HepG2 (cell line): ENCODE measurements around the gene SLC7A6OS. TPM values are rescaled to one million over a fixed set of nuclear protein-coding genes. Genes with fewer than 3 reads are reported as not detected.

Experiments
- ASH2L ChIP-seq: fragments of 300-600, 200-600 bp; sonication (generic); IDR thresholded peaks from 2 replicates; pipeline ENCODE4 v1.7.0; 2017; ENCODE audit warnings: low read depth, mild to moderate bottlenecking, moderate library complexity, mixed read lengths, low read length; ENCODE audit not compliant: insufficient read length
- DBP ChIP-seq: sonication (generic); formaldehyde crosslinking; IDR thresholded peaks from 2 replicates; pipeline ENCODE4 v1.4.0; 2020; ENCODE audit warnings: missing genetic modification reagents; ENCODE audit errors: not compliant biosample characterization
- GFI1 ChIP-seq: sonication (generic); formaldehyde crosslinking; IDR thresholded peaks from 2 replicates; pipeline ENCODE4 v1.5.0; 2020; ENCODE audit warnings: missing genetic modification reagents, mild to moderate bottlenecking, borderline replicate concordance
- HMG20A ChIP-seq: IDR thresholded peaks from 2 replicates; pipeline ENCODE4 v1.6.1; 2016; ENCODE audit warnings: borderline replicate concordance
- KAT8 ChIP-seq: IDR thresholded peaks from 2 replicates; pipeline ENCODE4 v1.6.1; 2016; ENCODE audit warnings: missing genetic modification reagents, missing compliant biosample characterization
- MEF2D ChIP-seq: sonication (generic); formaldehyde crosslinking; IDR thresholded peaks from 2 replicates; pipeline ENCODE4 v1.5.1; 2020; ENCODE audit warnings: mild to moderate bottlenecking, missing genetic modification reagents
- RFXAP ChIP-seq: sonication (generic); formaldehyde crosslinking; IDR thresholded peaks from 2 replicates; pipeline ENCODE4 v1.4.0; 2020; ENCODE audit warnings: missing genetic modification reagents, borderline replicate concordance
- TP53 ChIP-seq: sonication (generic); formaldehyde crosslinking; conservative IDR thresholded peaks from 2 replicates; pipeline ENCODE4 v1.4.0; 2020; ENCODE audit warnings: missing genetic modification reagents
- ZBTB7A ChIP-seq: sonication (generic); formaldehyde crosslinking; IDR thresholded peaks from 2 replicates; pipeline ENCODE4 v1.8.0; 2022; ENCODE audit warnings: mild to moderate bottlenecking, missing genetic modification reagents
- ZMYM3 ChIP-seq: sonication (generic); formaldehyde crosslinking; IDR thresholded peaks from 2 replicates; pipeline ENCODE4 v1.5.1; 2020; ENCODE audit warnings: mild to moderate bottlenecking, missing genetic modification reagents
- ZNF629 ChIP-seq: sonication (generic); formaldehyde crosslinking; conservative IDR thresholded peaks from 2 replicates; pipeline ENCODE4 v1.5.0; 2020; ENCODE audit warnings: missing genetic modification reagents
- ZNF709 ChIP-seq: sonication (generic); formaldehyde crosslinking; IDR thresholded peaks from 2 replicates; pipeline ENCODE4 v1.5.0; 2020; ENCODE audit warnings: mild to moderate bottlenecking, missing genetic modification reagents
- polyA plus RNA-seq, 8 experiments: library from polyadenylated mRNA; depleted of rRNA in 3 of 8; stranded (reverse) in 7 of 8; unstranded in 1 of 8; fragments of >200 nt; fragmentation: Illumina TruSeq in 4 of 8; extraction: Trizol in 4 of 8; gene quantifications; 2 replicates each; pipeline versions ENCODE4 v1.2.1 to v1.2.3, GENCODE V29; 2011 to 2016; ENCODE audit warnings: low read depth in 4 of 8, missing spikeins in 1 of 8, mixed read lengths in 1 of 8; ENCODE audit not compliant: insufficient read depth in 1 of 8
- total RNA-seq, 5 experiments: library from RNA; depleted of rRNA; stranded (reverse); fragments of >200 nt; fragmentation: Illumina TruSeq; extraction: Trizol; gene quantifications; 2 replicates each; pipeline ENCODE4 v1.2.3, GENCODE V29; 2016; ENCODE audit warnings: low read depth in 1 of 5
- TF ChIP-seq, protein P1 (sequence below): sonication (generic); IDR thresholded peaks from 2 replicates; pipeline ENCODE4 v1.6.1; 2016; ENCODE audit warnings: low read depth, borderline replicate concordance
- TF ChIP-seq, protein P2 (sequence below): sonication (generic); formaldehyde crosslinking; IDR thresholded peaks from 2 replicates; pipeline ENCODE4 v1.4.0; 2020; ENCODE audit warnings: mild to moderate bottlenecking, missing genetic modification reagents
- TF ChIP-seq, protein P3 (sequence below), 2 experiments: sonication (generic) in 1 of 2; formaldehyde crosslinking in 1 of 2; IDR thresholded peaks; 2 replicates each; pipeline versions ENCODE4 v1.4.0 to v1.6.1; 2016 to 2020; ENCODE audit warnings: borderline replicate concordance in 1 of 2, low read depth in 1 of 2, mild to moderate bottlenecking in 1 of 2, missing genetic modification reagents in 1 of 2

The SLC7A6OS gene
- total and polyA plus RNA-seq, 2 of the 13 experiments (the other 11 are each of a cell fraction or from before 2014, with no cell fraction given): 11.2 to 21.5 TPM

DNA sequence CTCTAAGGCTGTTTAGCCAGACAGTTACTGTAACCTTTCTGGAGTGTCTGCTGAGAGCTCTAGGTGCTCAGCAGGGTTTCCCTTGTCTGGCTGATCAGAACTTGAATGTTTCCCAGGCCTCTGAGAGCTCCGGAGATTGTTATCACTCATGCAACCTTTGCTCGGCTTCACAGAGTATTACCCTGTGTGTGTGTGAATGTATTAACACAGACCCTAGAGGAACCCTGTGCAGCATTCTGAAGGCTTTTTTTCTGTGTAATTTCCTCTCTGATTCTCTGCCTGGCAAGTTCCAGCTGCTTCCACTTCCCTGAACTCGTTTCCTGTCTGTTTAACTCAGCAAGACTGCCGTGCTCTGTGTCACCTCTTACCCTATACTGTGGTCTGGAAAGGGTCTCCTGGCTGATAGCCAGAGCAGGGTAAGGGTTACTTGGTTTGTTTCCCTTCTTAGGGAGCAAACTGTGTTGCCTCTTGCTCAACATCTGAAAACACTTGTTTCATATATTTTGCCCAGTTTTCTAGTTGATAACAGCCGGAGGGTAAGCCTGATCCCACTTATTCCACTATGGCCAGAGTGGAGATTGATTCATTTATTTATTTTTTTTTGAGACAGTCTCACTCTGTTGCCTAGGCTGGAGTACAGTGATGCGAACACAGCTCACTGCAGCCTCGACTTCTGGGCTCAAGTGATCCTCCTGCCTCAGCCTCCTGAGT, 21.8 kb upstream of the SLC7A6OS start (continued):
- TF ChIP-seq, protein P1, sequence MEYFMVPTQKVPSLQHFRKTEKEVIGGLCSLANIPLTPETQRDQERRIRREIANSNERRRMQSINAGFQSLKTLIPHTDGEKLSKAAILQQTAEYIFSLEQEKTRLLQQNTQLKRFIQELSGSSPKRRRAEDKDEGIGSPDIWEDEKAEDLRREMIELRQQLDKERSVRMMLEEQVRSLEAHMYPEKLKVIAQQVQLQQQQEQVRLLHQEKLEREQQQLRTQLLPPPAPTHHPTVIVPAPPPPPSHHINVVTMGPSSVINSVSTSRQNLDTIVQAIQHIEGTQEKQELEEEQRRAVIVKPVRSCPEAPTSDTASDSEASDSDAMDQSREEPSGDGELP: peak; percentile 56; the same call in 1 of the 2 replicates
- TF ChIP-seq KAT8 (CRISPR knock-in tag): peak; percentile 42; the same call in 1 of the 2 replicates
- TF ChIP-seq TP53 (CRISPR knock-in tag): no peak
- peak; percentile 23; the same call in 1 of the 2 replicates for TF ChIP-seq ZBTB7A
- peak; percentile 57; the same call in 1 of the 2 replicates for TF ChIP-seq MEF2D (CRISPR knock-in tag)
- TF ChIP-seq, protein P2, sequence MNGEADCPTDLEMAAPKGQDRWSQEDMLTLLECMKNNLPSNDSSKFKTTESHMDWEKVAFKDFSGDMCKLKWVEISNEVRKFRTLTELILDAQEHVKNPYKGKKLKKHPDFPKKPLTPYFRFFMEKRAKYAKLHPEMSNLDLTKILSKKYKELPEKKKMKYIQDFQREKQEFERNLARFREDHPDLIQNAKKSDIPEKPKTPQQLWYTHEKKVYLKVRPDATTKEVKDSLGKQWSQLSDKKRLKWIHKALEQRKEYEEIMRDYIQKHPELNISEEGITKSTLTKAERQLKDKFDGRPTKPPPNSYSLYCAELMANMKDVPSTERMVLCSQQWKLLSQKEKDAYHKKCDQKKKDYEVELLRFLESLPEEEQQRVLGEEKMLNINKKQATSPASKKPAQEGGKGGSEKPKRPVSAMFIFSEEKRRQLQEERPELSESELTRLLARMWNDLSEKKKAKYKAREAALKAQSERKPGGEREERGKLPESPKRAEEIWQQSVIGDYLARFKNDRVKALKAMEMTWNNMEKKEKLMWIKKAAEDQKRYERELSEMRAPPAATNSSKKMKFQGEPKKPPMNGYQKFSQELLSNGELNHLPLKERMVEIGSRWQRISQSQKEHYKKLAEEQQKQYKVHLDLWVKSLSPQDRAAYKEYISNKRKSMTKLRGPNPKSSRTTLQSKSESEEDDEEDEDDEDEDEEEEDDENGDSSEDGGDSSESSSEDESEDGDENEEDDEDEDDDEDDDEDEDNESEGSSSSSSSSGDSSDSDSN (CRISPR knock-in tag): peak; percentile 47; the same call in 1 of the 2 replicates
- peak; percentile 41; the same call in 1 of the 2 replicates for TF ChIP-seq HMG20A (CRISPR knock-in tag)
- TF ChIP-seq GFI1 (CRISPR knock-in tag): 0 out of 2 replicates have a peak, but pooled peaks have one; percentile 51
- TF ChIP-seq ZNF709 (CRISPR knock-in tag): peak; percentile 46; the same call in 1 of the 2 replicates
- peak; percentile 62 for TF ChIP-seq ZMYM3
- TF ChIP-seq, protein P3, sequence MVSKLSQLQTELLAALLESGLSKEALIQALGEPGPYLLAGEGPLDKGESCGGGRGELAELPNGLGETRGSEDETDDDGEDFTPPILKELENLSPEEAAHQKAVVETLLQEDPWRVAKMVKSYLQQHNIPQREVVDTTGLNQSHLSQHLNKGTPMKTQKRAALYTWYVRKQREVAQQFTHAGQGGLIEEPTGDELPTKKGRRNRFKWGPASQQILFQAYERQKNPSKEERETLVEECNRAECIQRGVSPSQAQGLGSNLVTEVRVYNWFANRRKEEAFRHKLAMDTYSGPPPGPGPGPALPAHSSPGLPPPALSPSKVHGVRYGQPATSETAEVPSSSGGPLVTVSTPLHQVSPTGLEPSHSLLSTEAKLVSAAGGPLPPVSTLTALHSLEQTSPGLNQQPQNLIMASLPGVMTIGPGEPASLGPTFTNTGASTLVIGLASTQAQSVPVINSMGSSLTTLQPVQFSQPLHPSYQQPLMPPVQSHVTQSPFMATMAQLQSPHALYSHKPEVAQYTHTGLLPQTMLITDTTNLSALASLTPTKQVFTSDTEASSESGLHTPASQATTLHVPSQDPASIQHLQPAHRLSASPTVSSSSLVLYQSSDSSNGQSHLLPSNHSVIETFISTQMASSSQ (IDR thresholded peaks at IDR 0.05; ENCODE audit: low read depth): 0 out of 2 replicates have a peak, but pooled peaks have one; percentile 8
- TF ChIP-seq, protein P3 (CRISPR knock-in tag; IDR thresholded peaks at IDR 0.05; ENCODE audit: borderline replicate concordance): no peak
- TF ChIP-seq ZNF629 (CRISPR knock-in tag): peak; percentile 30; the same call in 1 of the 2 replicates
- TF ChIP-seq ASH2L: peak; percentile 90
- TF ChIP-seq DBP (CRISPR knock-in tag): peak; percentile 67
- 0 out of 2 replicates have a peak, but pooled peaks have one; percentile 28 for TF ChIP-seq RFXAP (CRISPR knock-in tag)
